A549 (cell line): ENCODE results near the gene UFSP1.

Source experiments
- CEBPB ChIP-seq, 2 experiments: fragments of >200 bp in 1 of 2; sonication (Bioruptor Twin) in 1 of 2; formaldehyde crosslinking in 1 of 2; IDR thresholded peaks; 2 replicates each; pipeline ENCODE4 v1.6.1; 2012 to 2016
- CHD2 ChIP-seq: fragments of 150-350 bp; IDR thresholded peaks from 2 replicates; pipeline ENCODE4 v1.6.1; 2014; ENCODE audit warnings: low read length; ENCODE audit not compliant: partially characterized antibody
- JUNB ChIP-seq: fragments of >200 bp; sonication (Bioruptor Twin); formaldehyde crosslinking; IDR thresholded peaks from 2 replicates; pipeline ENCODE4 v1.6.1; 2016
- MAFK ChIP-seq: fragments of 450-650 bp; IDR thresholded peaks from 2 replicates; pipeline ENCODE4 v1.6.1; 2014; ENCODE audit not compliant: partially characterized antibody
- POLR2A ChIP-seq: IDR thresholded peaks from 2 replicates; pipeline ENCODE4 v1.6.1; 2012; ENCODE audit warnings: mild to moderate bottlenecking, low read length
- ZFP36 ChIP-seq: fragments of 450-650 bp; IDR thresholded peaks from 2 replicates; pipeline ENCODE4 v1.6.1; 2014; ENCODE audit warnings: borderline replicate concordance; ENCODE audit not compliant: partially characterized antibody
- TF ChIP-seq, protein P1 (sequence below): fragments of >200 bp; sonication (Bioruptor Twin); formaldehyde crosslinking; IDR thresholded peaks from 3 replicates; pipeline ENCODE4 v1.5.1; 2016
- TF ChIP-seq, protein P2 (sequence below): fragments of 200-600 bp; sonication (generic); IDR thresholded peaks from 2 replicates; pipeline ENCODE4 v1.6.1; 2016; ENCODE audit warnings: antibody characterized with exemption, mild to moderate bottlenecking, moderate library complexity

DNA sequence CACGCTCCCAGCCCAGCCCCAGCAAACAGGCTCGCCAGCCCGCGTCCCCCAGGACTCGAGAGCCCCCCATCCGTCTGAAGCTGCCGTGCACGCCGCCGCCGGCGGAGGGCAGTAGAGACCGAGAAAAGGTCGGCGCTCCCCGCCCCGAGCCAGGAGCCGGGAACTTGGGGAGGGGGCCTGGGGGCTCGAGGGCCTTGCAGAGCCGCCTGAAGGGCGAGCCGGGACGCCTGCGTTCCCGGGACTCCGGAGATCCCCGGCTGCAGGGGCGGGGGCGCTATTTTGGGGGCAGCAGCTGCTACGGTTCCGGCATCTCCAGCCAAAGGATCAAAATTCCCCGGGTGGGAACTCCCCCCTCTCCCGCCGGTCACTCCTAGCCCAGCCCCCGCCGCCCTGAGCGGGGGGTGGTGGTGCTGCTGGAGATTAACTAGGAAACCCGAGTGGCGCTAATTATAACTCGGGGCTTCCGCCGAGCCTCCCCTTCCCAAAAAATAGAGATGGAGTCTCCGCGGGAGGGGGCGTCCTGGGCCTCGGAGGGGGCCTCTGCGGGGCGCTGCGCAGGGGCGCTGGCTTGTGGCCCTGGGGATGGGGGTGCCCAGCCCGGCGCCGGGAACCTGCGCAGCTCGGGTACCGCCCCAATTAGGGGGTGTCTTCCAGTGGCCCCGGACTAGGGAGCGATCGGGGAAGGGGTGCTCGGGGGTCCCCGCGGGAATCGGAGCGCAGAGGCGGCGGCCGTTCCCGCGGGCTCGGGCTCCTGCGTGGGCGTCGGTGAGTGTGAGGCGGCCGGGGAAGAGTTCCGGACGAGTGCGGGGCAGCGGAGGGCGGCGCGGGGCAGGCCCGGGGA lies 5.6 kb upstream of the UFSP1 start:
- TF ChIP-seq, protein P1, sequence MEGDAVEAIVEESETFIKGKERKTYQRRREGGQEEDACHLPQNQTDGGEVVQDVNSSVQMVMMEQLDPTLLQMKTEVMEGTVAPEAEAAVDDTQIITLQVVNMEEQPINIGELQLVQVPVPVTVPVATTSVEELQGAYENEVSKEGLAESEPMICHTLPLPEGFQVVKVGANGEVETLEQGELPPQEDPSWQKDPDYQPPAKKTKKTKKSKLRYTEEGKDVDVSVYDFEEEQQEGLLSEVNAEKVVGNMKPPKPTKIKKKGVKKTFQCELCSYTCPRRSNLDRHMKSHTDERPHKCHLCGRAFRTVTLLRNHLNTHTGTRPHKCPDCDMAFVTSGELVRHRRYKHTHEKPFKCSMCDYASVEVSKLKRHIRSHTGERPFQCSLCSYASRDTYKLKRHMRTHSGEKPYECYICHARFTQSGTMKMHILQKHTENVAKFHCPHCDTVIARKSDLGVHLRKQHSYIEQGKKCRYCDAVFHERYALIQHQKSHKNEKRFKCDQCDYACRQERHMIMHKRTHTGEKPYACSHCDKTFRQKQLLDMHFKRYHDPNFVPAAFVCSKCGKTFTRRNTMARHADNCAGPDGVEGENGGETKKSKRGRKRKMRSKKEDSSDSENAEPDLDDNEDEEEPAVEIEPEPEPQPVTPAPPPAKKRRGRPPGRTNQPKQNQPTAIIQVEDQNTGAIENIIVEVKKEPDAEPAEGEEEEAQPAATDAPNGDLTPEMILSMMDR = peak; percentile 94
- TF ChIP-seq ZFP36 (no peak), CEBPB (IDR thresholded peaks at IDR 0.05) (no peak), CHD2 (no peak), POLR2A (no peak), MAFK (no peak), JUNB (no peak)
- TF ChIP-seq, protein P2, sequence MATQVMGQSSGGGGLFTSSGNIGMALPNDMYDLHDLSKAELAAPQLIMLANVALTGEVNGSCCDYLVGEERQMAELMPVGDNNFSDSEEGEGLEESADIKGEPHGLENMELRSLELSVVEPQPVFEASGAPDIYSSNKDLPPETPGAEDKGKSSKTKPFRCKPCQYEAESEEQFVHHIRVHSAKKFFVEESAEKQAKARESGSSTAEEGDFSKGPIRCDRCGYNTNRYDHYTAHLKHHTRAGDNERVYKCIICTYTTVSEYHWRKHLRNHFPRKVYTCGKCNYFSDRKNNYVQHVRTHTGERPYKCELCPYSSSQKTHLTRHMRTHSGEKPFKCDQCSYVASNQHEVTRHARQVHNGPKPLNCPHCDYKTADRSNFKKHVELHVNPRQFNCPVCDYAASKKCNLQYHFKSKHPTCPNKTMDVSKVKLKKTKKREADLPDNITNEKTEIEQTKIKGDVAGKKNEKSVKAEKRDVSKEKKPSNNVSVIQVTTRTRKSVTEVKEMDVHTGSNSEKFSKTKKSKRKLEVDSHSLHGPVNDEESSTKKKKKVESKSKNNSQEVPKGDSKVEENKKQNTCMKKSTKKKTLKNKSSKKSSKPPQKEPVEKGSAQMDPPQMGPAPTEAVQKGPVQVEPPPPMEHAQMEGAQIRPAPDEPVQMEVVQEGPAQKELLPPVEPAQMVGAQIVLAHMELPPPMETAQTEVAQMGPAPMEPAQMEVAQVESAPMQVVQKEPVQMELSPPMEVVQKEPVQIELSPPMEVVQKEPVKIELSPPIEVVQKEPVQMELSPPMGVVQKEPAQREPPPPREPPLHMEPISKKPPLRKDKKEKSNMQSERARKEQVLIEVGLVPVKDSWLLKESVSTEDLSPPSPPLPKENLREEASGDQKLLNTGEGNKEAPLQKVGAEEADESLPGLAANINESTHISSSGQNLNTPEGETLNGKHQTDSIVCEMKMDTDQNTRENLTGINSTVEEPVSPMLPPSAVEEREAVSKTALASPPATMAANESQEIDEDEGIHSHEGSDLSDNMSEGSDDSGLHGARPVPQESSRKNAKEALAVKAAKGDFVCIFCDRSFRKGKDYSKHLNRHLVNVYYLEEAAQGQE = no peak
